ENCODE measurements around the gene IP6K2.

The IP6K2 gene

DNA sequence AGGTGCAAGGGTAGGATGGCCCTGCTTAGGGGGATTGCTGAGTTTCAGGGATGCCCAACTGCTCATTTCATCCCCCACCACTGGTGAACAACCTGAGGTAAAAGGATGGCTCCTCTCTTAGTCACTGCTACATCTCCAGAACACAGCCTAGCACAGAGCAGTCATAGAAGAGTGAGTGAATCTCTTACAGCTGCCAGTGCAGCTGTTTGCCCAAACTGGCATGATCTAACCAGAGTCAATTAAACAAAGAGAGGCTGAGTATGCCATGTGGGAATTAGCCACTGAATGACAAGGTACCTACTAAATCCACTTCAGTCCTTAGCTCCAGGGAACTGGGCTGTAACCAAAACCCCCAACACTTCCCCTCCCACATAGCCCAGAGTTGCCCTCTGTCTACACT lies 24.5 kb downstream of the IP6K2 start:
- in situ Hi-C loops (cut with HindIII; ENCODE audit: low sequenced_read_pairs): no loop called here

DNA sequence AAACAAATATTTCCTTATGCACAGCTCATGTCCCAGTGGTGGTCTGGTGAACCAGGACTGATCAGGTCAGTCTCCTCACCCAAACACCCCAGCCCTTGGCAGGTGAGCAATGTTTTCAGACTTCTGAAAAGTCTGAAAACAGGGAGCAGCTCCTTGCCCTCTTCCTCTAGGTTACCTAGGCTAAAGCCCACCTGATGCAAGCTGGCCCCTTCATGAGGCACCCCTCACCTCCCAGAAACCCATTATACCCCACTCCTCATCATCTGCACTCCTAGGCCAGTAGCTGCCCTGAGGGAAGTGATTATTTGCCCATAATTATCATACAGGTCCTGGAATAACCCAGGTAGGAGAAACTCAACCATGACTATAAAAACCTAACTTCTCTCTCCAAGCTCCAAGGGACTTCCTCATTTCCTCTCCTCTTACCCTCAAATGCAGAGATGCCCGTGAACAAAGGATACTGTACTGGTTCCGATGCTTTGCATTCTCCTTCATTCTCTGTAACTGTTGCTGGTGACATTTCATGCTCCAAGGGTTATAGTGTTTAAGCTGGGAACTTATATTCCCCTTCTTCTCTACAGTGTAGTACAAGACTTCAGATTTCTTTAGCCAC lies 26.1 kb downstream of the IP6K2 start:
- in situ Hi-C loops (cut with HindIII; ENCODE audit: low sequenced_read_pairs): no loop called here

DNA sequence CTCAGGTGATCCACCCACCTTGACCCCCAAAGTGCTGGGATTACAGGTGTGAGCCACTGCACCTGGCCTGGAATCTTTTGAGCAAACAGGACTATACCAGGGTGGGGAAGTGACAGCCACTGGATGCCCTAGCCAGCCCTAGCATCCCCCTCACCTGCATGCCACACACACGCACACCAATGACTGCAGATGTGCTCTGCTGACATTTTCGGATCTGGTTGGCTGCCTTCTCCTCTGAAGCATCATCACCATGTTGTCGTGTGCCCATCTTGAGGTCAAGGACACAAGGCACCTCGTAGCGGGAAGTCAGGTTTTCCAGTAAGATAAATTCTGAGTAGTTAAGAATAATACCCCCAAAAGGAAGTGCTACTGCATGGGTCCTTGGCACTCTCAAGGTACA lies 27.6 kb downstream of the IP6K2 start:
- in situ Hi-C loops (cut with HindIII; ENCODE audit: low sequenced_read_pairs): no loop called here

DNA sequence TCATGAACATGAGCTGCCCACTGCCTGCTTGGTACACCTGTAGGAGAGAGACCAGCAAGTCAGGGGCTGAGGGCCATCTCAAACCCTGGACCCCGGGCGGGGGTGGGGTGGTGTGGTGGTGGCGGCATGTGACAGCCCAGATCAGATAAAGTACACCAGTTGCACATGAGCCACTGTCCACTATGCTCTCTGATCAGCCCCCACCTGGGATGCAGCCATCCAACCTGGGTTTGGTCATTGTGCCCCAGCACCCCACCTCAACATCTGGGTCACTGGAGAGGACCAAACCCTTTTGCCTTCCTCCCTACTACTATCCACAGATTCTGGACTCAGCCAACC lies 28.3 kb downstream of the IP6K2 start:
- in situ Hi-C loops (cut with HindIII; ENCODE audit: low sequenced_read_pairs): no loop called here

DNA sequence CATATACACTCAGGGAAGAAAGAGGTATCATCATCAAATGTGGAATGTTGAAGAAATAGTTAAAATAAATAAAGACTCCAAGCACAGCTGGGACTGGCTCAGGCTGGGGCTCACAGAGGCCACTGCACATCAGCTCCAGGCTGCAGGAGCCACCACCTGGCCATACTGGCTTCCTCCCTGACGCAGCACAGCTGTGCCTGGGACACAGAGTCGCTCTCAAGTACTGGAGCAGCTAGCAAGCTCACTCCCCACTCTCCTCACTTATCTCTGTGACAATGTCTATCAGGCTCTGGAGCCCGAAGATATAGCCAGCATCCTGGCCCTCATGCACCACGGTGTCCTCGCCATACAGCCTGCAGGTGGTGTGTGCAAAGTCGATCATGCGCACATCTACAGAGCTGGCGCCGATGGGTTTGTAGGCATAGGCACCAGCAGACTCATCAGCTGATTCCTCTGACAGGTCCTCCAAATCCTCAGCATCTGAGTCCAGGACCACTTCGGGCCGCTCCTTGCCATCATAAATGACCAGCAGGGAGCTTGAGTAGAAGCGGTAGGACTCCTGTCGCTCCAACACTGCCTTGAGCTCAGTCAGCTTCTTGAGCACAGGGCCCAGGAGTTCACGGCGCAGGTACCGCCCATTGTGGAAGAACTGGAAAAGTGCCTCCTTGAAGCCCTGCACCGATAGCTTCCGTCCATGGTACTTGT lies 28.8 kb downstream of the IP6K2 start:
- in situ Hi-C loops (cut with HindIII; ENCODE audit: low sequenced_read_pairs): no loop called here

DNA sequence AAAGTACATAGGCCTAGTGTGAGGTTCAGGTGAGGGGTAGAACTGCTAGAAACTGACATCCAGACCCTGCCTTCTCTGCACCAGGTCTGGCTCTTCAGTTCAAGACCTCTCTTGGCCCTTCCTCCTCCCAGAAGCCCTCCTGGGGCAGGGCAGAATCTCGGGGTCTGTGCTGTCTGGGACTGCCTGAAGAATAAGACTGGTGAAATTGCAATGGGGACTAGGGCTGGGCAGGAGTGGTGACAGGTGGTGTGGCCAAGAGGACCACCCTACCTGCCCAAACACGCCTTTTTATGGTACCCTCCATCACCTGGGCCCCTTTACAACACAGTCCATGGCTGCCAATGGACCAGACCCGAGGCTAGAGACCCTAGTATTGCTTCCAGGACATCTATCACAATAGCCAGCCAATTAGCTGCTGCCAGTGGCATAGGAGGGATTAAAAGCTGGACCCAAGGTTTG lies 29.8 kb downstream of the IP6K2 start:
- in situ Hi-C loops (cut with HindIII; ENCODE audit: low sequenced_read_pairs): no loop called here

DNA sequence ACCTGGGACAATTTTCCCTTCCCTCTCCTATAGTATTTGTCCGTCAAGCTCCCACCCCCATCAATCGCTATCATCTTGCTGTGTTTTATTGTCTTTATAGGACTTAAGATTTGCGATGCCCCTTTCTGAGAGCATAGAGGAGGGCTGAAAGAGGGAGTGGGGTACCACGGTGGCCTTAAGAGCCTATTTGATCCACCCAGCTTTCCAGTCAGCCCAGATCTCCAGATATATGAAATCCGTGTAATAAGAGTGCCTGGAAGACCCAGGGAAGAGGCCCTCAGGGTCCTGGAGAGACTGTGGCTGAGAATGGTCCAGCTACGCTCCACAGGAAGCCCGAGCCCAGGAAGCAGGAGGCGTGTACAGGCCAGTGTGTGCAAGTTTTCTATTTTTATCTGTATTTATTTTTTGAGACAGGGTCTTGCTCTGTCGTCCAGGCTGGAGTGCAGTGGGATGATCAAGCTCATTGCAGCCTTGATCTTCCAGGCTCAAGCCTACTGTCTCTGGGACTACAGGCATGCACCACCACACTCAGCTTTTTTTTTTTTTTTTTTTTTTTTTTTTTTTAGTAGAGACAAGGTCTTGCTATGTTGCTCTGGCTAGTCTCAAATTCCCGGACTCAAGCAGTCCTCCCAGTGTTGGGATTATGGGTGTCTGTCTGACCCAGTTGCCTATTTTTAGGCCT lies 30.3 kb downstream of the IP6K2 start:
- in situ Hi-C loops (cut with HindIII; ENCODE audit: low sequenced_read_pairs): no loop called here

DNA sequence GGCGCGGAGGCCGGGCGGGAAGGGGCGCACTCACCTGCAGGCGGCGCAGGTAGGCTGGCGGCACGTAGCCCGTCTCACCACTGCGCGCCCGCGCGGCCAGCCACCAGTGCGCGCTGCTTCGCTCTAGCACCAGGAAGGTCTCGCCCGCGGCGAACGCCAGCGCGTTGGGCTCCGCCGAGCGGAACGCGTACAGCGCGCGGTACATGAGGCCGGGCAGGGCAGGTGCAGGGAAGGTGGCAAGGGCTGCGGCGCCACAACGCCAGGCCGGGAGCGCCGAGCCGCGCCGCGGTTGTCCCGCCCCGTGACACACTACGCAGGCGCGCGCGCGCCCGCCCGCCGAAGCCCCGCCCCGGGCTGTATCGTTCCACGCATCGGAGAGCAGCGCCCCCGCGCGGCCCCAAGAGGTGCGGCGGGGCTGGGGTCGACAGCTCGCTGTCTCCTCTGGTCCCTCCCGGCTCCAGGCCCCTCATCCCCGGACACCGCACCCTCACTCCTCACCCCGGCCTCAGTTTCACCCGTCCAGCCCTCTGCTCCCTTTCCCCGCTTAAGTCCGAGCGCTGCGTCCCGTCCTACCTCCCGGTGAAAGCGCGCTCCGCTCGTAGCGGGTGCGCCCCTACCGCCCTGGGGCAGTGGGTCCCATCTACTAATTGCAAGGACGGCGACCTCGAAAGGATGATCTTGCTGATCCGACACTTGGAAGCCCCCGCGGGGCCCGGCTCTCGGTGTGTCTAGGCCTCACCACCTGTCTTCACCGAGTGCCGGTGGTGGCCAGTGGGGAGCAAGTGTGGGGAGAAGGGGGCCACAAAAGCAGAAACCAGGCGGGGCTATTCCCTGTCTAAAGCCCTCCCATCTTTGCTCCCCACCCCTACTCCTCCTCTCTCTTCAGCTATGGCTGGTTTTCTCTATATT lies 31.2 kb downstream of the IP6K2 start, which contains the start of gene NCKIPSD:
Gene NCKIPSD (minus strand): TSS at position 313 of the 909 bp plus-strand sequence. CDS start 108 bp downstream, at position 205.
- in situ Hi-C loops (cut with HindIII; ENCODE audit: low sequenced_read_pairs): no loop called here

DNA sequence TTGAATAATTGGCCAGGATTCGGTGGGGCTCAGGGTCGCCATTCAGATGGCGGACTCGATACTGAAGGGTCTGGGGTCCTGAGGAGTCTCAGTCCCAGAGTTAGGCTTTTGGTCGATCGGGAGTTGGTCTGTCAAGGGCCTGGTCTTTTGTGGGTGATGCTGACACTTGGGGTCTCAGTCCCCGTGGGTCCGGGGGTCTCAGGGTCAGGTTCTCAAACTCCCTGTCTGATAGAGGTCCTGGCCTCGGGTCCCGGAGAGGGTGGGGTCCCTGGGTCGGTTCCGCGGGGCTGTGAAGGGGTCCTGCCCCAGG lies 31.8 kb downstream of the IP6K2 start:
- in situ Hi-C loops (cut with HindIII; ENCODE audit: low sequenced_read_pairs): no loop called here

DNA sequence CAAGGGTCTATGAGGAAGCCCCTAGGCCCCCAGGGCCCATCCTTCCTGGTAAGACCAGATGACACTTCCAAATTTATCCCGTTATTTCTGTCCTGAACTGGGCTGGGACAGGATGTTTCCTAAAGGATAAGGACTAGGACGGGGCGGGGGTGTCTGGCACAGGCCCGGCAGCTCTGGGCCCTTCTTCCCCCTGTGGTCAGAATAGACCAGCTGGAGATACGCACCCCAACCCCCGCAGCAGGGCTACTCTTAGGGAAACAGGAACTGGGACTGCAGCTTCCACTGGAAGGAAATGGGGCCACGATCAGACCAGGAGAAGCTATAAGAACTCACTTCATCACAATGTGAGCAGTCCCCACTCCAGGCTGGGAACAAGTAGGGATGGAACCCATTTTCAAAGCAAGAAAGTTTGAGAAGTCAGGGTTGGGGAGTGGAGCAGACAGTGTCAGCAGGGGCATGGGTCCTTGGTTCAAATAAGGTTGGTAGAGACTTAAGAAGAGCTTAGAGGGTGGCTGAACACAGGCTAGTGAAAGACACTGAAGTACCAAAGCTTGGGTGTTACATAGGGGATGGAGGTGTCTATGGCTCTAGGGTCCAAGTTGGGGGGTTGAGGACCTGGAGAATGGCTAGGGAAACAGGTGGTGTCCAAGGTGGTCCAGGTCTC lies 32.4 kb downstream of the IP6K2 start:
- in situ Hi-C loops (cut with HindIII; ENCODE audit: low sequenced_read_pairs): no loop called here

DNA sequence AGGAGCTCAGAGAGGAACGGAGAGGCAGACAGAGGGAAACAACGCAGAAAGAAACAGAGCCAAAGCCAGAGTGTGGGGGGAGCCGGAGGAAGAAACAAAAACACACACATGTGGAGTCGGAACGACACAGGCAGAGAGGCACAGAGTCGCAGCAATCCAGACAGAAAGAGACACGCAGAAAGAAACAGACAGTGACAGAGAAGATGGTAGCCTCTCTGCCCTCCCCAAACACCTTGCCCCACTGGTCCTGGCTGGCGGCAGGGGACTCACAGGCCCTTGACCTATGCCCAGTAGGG lies 33.0 kb downstream of the IP6K2 start:
- in situ Hi-C loops (cut with HindIII; ENCODE audit: low sequenced_read_pairs): no loop called here

DNA sequence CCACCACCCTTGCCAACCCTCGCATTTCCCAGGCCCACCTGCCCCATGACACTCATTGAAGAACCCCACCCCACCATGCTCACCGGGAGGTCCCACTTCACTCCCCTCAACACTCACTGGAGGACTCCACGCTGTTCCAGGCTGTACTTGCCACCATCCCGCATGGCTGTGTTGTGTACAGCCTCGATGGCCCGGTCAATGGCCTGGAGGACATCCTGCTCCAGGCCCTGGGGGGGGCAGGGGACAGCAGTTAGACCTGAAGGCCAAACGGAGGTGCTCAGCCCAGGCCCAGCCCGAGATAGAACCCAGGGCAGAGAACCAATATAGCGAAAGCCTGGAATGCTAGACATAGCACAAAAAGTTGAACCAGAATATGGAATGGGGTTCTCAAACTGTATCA lies 34.2 kb downstream of the IP6K2 start:
- in situ Hi-C loops (cut with HindIII; ENCODE audit: low sequenced_read_pairs): no loop called here

DNA sequence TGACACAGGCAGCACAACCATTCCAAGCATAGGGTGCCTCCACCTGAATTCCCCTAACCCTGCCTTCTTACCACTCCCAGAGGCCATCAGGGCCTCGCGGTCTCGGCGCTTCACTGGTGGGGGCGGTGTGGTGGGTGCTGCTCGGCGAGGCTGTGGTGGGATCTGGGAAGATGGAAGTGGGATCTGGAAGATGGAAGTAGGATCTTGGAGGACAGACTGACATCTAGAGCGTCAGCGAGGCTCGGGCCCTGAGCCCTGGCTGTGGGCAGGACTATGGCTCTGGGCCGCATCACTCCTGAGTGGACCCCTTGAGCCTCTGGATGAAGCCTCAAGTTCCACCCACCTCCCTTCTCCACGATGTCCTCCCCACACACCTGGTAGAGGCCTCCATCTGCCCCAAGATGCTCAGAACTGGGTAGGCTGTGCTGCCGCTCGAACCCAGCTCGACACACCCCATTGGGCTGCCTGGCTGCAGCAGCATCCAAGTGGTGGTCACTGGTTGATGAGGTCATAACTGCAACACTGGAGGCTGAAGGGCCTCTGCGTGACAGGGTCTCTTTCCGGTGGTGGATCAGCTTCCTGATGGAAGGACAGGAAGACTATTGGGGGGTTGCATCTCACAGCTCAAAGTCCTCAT lies 34.9 kb downstream of the IP6K2 start:
- in situ Hi-C loops (cut with HindIII; ENCODE audit: low sequenced_read_pairs): no loop called here

DNA sequence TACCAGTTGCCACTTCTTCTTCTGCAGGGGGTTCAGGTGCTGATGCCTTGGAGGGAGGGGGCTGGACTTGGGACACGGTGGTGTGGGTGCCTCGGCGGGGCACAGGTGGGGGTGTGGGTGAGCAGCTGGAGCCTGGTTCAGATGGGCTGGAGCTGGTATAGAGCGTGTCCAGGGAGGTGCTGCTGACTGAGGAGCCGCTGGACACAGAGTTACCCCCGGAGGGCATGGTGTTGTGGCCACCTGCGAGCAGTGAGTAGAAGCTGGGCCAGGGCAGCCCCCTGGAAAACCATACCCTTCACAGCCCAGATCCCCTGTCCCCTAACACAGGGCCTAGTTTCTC lies 35.5 kb downstream of the IP6K2 start:
- in situ Hi-C loops (cut with HindIII; ENCODE audit: low sequenced_read_pairs): no loop called here

DNA sequence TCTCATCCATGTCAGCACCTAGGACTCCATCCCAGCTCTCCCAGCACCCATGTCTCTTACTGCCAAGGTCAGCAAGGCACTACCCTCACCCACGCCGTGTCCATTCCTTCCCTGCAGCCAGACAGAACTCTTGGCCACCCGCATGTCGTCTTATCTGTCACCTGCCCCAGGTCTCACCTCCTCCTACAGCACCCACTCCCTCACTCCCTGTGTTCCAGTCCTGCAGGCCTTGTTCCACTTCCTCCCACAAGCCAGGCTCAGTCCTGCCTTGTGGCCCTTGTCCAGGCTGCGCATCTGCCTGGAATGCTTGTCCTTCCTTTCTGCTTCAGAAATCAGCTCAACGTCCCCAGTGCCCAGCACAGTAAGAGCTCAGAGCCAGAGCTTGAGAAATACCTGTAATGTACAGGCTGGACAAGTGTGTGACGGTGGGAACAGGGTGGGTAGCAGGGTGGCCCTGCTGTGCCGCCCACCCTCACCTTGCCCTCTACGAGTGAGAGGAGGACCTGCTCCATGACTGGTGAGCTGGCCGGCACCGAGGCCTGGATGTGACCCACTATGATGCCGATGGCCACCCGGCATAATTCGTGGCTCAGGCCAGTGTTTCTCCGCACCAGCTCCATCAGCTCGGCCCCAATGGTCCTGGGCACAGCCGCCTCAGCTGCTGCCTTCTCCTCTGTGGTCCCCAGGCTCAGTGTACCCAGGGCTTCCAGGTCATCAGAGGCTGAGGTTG lies 36.0 kb downstream of the IP6K2 start:
- in situ Hi-C loops (cut with HindIII; ENCODE audit: low sequenced_read_pairs): no loop called here

DNA sequence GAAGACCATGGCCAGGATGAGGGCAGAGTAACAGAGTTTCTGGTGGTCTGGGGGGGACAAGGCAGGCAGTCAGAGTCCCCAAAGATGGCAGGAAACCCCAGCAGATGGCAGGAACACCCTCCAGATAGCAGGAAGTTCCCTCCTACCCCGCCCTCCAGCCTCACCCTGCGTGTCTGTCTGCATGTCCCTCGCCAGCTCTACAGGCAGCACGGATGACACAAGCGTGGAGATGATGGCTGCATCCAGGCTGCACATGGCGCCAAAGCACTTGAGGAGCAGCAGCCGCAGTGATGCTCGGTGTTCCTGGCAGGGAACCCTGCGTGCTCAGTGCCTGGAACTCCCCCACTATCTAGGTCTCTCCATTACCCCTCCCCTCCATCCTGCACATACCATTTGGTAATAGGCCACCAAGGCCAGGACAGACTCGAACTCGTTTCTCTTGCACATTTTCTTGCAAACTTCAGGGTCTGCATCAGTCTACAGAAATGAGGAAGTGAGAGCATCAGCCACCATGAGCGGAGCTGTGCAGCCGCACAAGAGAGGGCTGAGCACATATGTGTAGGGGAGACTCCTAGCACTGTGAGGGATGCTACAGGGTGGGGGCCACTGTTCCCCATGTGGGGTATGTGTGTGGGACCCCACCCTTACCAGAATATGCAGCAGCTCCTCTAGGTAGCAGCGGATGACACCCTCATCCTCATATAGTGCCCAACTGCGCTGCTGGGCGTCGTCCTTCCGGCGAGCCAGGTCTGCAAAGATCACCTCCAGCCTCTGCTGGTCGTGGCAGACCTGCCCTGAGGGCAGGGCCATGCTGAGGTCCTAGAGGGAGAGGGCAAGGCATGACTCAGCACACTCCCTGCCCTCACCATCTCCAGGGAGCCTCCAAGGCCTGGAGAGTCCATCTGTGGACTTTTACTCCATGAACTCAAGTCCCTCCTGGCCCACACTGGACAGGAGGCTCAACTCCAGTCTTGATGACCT lies 37.3 kb downstream of the IP6K2 start:
- in situ Hi-C loops (cut with HindIII; ENCODE audit: low sequenced_read_pairs): no loop called here

DNA sequence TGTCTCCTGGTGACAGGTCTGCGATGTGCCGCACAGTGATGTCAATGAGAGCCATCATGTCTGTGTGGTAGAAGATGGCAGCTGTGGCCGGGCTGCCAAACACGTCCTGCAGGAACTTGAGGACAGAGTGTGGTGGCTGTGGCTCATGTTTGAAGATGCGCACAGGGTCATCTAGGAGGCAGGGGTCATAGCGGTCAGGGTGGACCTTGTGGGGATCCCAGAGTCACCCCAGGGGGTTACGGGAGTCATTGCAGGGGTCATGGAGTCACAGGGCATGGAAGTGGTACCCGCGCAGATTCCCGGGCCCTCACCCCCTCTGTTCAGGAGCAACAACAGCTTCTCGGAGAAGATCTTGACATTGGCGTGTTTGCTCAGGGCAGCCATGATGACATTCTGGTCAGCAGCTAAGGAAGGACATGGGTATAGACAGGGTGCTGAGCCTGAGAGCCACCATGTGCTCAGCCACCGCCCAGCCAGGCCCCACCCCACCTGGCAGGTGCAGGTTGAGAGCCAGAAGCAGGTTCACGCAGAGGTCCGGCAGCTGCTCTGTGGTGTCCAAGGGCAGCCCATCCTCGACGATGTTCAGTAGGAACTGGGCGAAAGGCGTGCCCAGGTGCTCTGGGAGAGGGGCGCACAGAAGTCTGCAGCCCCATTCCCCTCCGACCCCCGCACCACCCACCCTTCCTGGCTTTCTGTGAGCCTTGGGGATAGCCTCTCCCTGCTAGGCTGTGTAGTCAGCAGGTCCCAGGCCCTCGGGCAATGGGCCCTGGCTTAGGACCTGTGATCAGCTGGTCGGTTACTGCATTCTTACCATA lies 38.2 kb downstream of the IP6K2 start:
- in situ Hi-C loops (cut with HindIII; ENCODE audit: low sequenced_read_pairs): no loop called here

DNA sequence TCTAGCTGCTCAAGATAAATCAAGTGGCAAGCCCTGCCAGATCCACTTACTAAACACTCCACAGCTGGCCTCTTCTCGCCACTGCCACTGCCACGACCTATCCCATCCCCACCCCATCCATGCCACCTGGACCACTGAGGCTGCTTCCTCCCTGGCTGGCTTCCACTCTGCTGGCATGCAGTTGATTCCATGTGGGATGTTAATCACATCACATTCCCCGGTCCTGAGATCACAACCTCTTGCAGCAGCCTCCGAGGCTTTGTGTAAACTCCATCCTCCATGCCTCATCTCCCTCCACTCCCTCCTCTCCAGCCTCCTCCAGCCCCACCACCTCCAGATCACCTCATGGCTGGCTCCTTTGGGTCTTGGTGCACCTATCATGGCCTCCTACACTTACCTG lies 39.0 kb downstream of the IP6K2 start:
- in situ Hi-C loops (cut with HindIII; ENCODE audit: low sequenced_read_pairs): no loop called here

Data from endothelial cell of hepatic sinusoid (primary cell).